Dermis microvascular lymphatic vessel endothelial cell (primary cell): ENCODE data around the gene ACP7. TPM values are rescaled to one million over a fixed set of nuclear protein-coding genes. Genes with fewer than 3 reads are reported as not detected.
"Not testable (repeated sequence)": the region's sequence is repeated elsewhere in the genome, so short reads cannot be mapped to it uniquely, and the experiment has no call there.

Experiments used
- DNase-seq, 2 donors: peaks; one replicate each; pipeline versions ENCODE4 v3.0.0 to v3.0.0-alpha.2; 2010; ENCODE audit warnings: low read depth in 2 of 2
- total RNA-seq: library from RNA; depleted of rRNA; stranded (reverse); fragments of >200 nt; gene quantifications from 2 replicates; pipeline ENCODE4 v1.2.1, GENCODE V29; 2014

ACP7 gene
- total RNA-seq, 1 donor from 2014 or later: not detected

- peak; percentile 48 to 87 for DNase-seq
Observed at GRCh38 chr19:39078436-39079200, 5.5 kb upstream of the ACP7 start.

- DNase-seq: no peak
Observed at GRCh38 chr19:39080431-39080830, 3.7 kb upstream of the ACP7 start.

- no peak for DNase-seq
Observed at GRCh38 chr19:39082167-39082566, 2.0 kb upstream of the ACP7 start.

GRCh38 chr19:39082745-39083598 lies 1.2 kb upstream of the ACP7 start:
- DNase-seq: peak; percentile 16 to 18

GRCh38 chr19:39083599-39083982 lies 577 bp upstream of the ACP7 start:
- no peak for DNase-seq

GRCh38 chr19:39084732-39085080 lies 538 bp downstream of the ACP7 start:
- DNase-seq: no peak

- no peak for DNase-seq
Observed at GRCh38 chr19:39085392-39085791, 1.2 kb downstream of the ACP7 start.

GRCh38 chr19:39086386-39086785 lies 2.2 kb downstream of the ACP7 start:
- no peak for DNase-seq

- DNase-seq: no peak
Observed at GRCh38 chr19:39087907-39088686, 3.9 kb downstream of the ACP7 start.

GRCh38 chr19:39090016-39090415 lies 5.8 kb downstream of the ACP7 start:
- DNase-seq: not testable (repeated sequence)

GRCh38 chr19:39090881-39091280 lies 6.7 kb downstream of the ACP7 start:
- DNase-seq: no peak

- not testable (repeated sequence) for DNase-seq
Observed at GRCh38 chr19:39095799-39096540, 11.8 kb downstream of the ACP7 start.

- no peak for DNase-seq
Observed at GRCh38 chr19:39097299-39097698, 13.1 kb downstream of the ACP7 start.

- no peak for DNase-seq
Observed at GRCh38 chr19:39097721-39098120, 13.6 kb downstream of the ACP7 start.

- DNase-seq: no peak
Observed at GRCh38 chr19:39098365-39099269, 14.4 kb downstream of the ACP7 start.

GRCh38 chr19:39099341-39099740 lies 15.2 kb downstream of the ACP7 start:
- no peak for DNase-seq

GRCh38 chr19:39100500-39101166 lies 16.5 kb downstream of the ACP7 start:
- no peak for DNase-seq

GRCh38 chr19:39103151-39103550 lies 19.0 kb downstream of the ACP7 start:
- no peak for DNase-seq

- DNase-seq: no peak
Observed at GRCh38 chr19:39104186-39104596, 20.0 kb downstream of the ACP7 start.

- DNase-seq: no peak
Observed at GRCh38 chr19:39106194-39106593, 22.0 kb downstream of the ACP7 start.
